Endodermal cell (in vitro differentiated cells): ENCODE data around the gene PAFAH1B1. TPM values are rescaled to one million over a fixed set of nuclear protein-coding genes. Genes with fewer than 3 reads are reported as not detected.
"Not testable (repeated sequence)": the region's sequence is repeated elsewhere in the genome, so short reads cannot be mapped to it uniquely, and the experiment has no call there.

Experiments used
- DNase-seq: peaks from one replicate; pipeline ENCODE4 v3.0.0-alpha.2; 2017
- H3K27ac ChIP-seq: 2 replicates; pipeline ENCODE4 v1.5.1; 2013; ENCODE audit warnings: mild to moderate bottlenecking, low read depth, low read length, moderate library complexity
- H3K27me3 ChIP-seq: 2 replicates; pipeline ENCODE4 v1.6.1; 2013; ENCODE audit warnings: mild to moderate bottlenecking, low read length, moderate library complexity; ENCODE audit not compliant: insufficient read depth, control insufficient read depth, poor library complexity, severe bottlenecking
- H3K36me3 ChIP-seq: 2 replicates; pipeline ENCODE4 v1.7.0; 2013; ENCODE audit warnings: mild to moderate bottlenecking, low read length, moderate library complexity; ENCODE audit not compliant: control insufficient read depth, insufficient read depth
- H3K4me1 ChIP-seq: one replicate; pipeline ENCODE4 v1.7.0; 2013; ENCODE audit warnings: low read length; ENCODE audit not compliant: control insufficient read depth, insufficient read depth
- H3K4me3 ChIP-seq: 2 replicates; pipeline ENCODE4 v1.5.1; 2013; ENCODE audit warnings: mild to moderate bottlenecking, low read length, moderate library complexity
- H3K9ac ChIP-seq: 2 replicates; pipeline ENCODE4 v1.6.1; 2013; ENCODE audit warnings: mild to moderate bottlenecking, low read length, moderate library complexity; ENCODE audit not compliant: poor library complexity, severe bottlenecking; ENCODE audit errors: extremely low read depth
- H3K9me3 ChIP-seq: 2 replicates; pipeline ENCODE4 v1.6.1; 2013; ENCODE audit warnings: mild to moderate bottlenecking, low read length, moderate library complexity; ENCODE audit not compliant: control insufficient read depth
- H3K27ac Mint-ChIP-seq: 2 replicates; pipeline ENCODE4 v1.8.0; 2020; ENCODE audit warnings: mixed read lengths
- H3K27me3 Mint-ChIP-seq: 2 replicates; pipeline ENCODE4 v1.8.0; 2021; ENCODE audit warnings: mild to moderate bottlenecking, mixed read lengths; ENCODE audit not compliant: insufficient read depth
- H3K36me3 Mint-ChIP-seq: 2 replicates; pipeline ENCODE4 v1.8.0; 2020; ENCODE audit warnings: low read depth, mixed read lengths
- H3K4me1 Mint-ChIP-seq: 2 replicates; pipeline ENCODE4 v1.8.0; 2020; ENCODE audit warnings: mixed read lengths
- H3K4me3 Mint-ChIP-seq: 2 replicates; pipeline ENCODE4 v1.8.0; 2020; ENCODE audit warnings: mild to moderate bottlenecking, moderate library complexity, mixed read lengths
- H3K9me3 Mint-ChIP-seq: 2 replicates; pipeline ENCODE4 v1.8.0; 2020; ENCODE audit warnings: mild to moderate bottlenecking, mixed read lengths
- CTCF ChIP-seq: fragments of 200-600 bp; sonication (generic); conservative IDR thresholded peaks from 2 replicates; pipeline ENCODE4 v1.5.0; 2021; ENCODE audit warnings: antibody characterized with exemption, mild to moderate bottlenecking
- WGBS, 2 experiments: methylation state at CpG; one replicate each; pipeline versions ENCODE4 v1.1.5 to v1.1.7; 2013; ENCODE audit warnings: missing lambda C conversion rate in 2 of 2, mixed read lengths in 1 of 2; ENCODE audit not compliant: insufficient coverage in 1 of 2, insufficient read length in 1 of 2; 5-methylcytosine and 5-hydroxymethylcytosine counted together
- total RNA-seq, 2 donors: library from RNA; stranded (reverse); fragmentation: NEBNext Ultra II Directional in 1 of 2; extraction: Animal tissue kit (Norgen Biotek cat#: 25700) in 1 of 2; gene quantifications; 2 replicates in 1 of 2; 3 replicates in 1 of 2; pipeline ENCODE4 v1.2.1, GENCODE V29; 2021

Gene PAFAH1B1
- total RNA-seq, 2 donors from 2014 or later, result 157 to 200 TPM

- no peak overlapping the region for H3K27ac ChIP-seq
- Mint-ChIP-seq H3K4me1 (peaks cover under 1% of the 10 kb centered on the region), H3K27me3 (no peaks in the 10 kb centered on the region), H3K4me3 (no peak overlapping the region), H3K9me3 (peaks cover 12% of the 10 kb centered on the region), H3K27ac (no peak overlapping the region), H3K36me3 (peaks cover 57% of the 10 kb centered on the region)
- no peak for TF ChIP-seq CTCF
- no peaks in the 10 kb centered on the region for H3K4me1 ChIP-seq
- peaks cover 65% of the 10 kb centered on the region for H3K36me3 ChIP-seq
- no peak for DNase-seq
- H3K9me3 ChIP-seq, result peaks cover 3% of the 10 kb centered on the region
- no peak overlapping the region for H3K4me3 ChIP-seq
- no peak overlapping the region for H3K9ac ChIP-seq
- no peaks in the 10 kb centered on the region for H3K27me3 ChIP-seq
- WGBS, 2 experiments, result no CpG with 5 or more reads among the region's 1 CpG
These were observed 62.8 kb downstream of the PAFAH1B1 start for GRCh38 chr17:2656283-2656682.

GRCh38 chr17:2659337-2659736, 65.9 kb downstream of the PAFAH1B1 start:
- not testable (repeated sequence) for H3K27ac ChIP-seq, H3K4me1 ChIP-seq, DNase-seq, H3K27me3 ChIP-seq, H3K9me3 ChIP-seq, H3K9ac ChIP-seq, H3K27me3 Mint-ChIP-seq, H3K4me1 Mint-ChIP-seq, H3K9me3 Mint-ChIP-seq, H3K4me3 ChIP-seq, H3K4me3 Mint-ChIP-seq, H3K27ac Mint-ChIP-seq
- H3K36me3 ChIP-seq, result peaks cover 48% of the 10 kb centered on the region
- WGBS, 2 experiments, result 97 to 100% methylated on average over 4 to 8 of the region's 8 CpGs
- peaks cover 41% of the 10 kb centered on the region for H3K36me3 Mint-ChIP-seq

GRCh38 chr17:2660410-2660809, 67.0 kb downstream of the PAFAH1B1 start:
- H3K27ac ChIP-seq, H3K27me3 ChIP-seq, H3K4me1 ChIP-seq, H3K4me1 Mint-ChIP-seq, H3K27me3 Mint-ChIP-seq, H3K9me3 ChIP-seq, H3K9me3 Mint-ChIP-seq, H3K27ac Mint-ChIP-seq, H3K4me3 ChIP-seq, DNase-seq, H3K4me3 Mint-ChIP-seq, H3K9ac ChIP-seq: not testable (repeated sequence)
- H3K36me3 ChIP-seq, result peaks cover 47% of the 10 kb centered on the region
- 90 to 98% methylated on average over 3 to 4 of the region's 4 CpGs for WGBS, 2 experiments
- H3K36me3 Mint-ChIP-seq, result peaks cover 39% of the 10 kb centered on the region

GRCh38 chr17:2672026-2672425, 78.6 kb downstream of the PAFAH1B1 start:
- Mint-ChIP-seq H3K4me3 (no peak overlapping the region), H3K27ac (no peak overlapping the region), H3K9me3 (no peaks in the 10 kb centered on the region), H3K27me3 (no peaks in the 10 kb centered on the region), H3K4me1 (no peaks in the 10 kb centered on the region), H3K36me3 (peaks cover 87% of the 10 kb centered on the region)
- peaks cover 6% of the 10 kb centered on the region for H3K9me3 ChIP-seq
- no peak overlapping the region for H3K27ac ChIP-seq
- WGBS, 2 experiments, result 97 to 98% methylated on average over 4 of the region's 5 CpGs
- H3K36me3 ChIP-seq, result peaks cover 98% of the 10 kb centered on the region
- no peak for DNase-seq
- H3K9ac ChIP-seq, result no peak overlapping the region
- TF ChIP-seq CTCF, result no peak
- no peaks in the 10 kb centered on the region for H3K4me1 ChIP-seq
- no peaks in the 10 kb centered on the region for H3K27me3 ChIP-seq
- H3K4me3 ChIP-seq, result no peak overlapping the region

GRCh38 chr17:2679247-2679646, 85.8 kb downstream of the PAFAH1B1 start:
- H3K4me1 ChIP-seq, H3K27me3 ChIP-seq, H3K4me3 ChIP-seq, H3K27me3 Mint-ChIP-seq, H3K27ac ChIP-seq, H3K27ac Mint-ChIP-seq, H3K9me3 ChIP-seq, DNase-seq, H3K4me3 Mint-ChIP-seq, H3K9ac ChIP-seq, H3K9me3 Mint-ChIP-seq: not testable (repeated sequence)
- peaks cover 81% of the 10 kb centered on the region for H3K36me3 Mint-ChIP-seq
- peaks cover 20% of the 10 kb centered on the region for H3K4me1 Mint-ChIP-seq
- peaks cover 91% of the 10 kb centered on the region for H3K36me3 ChIP-seq
- 96 to 100% methylated on average over 1 of the region's 1 CpG for WGBS, 2 experiments
